Activated naive CD8-positive, alpha-beta T cell treated with anti-CD3 and anti-CD28 coated beads for 36 hours (primary cell): ENCODE results near the gene ATP11A. TPM values are rescaled to one million over a fixed set of nuclear protein-coding genes. Genes with fewer than 3 reads are reported as not detected.

ENCODE experiments used
- DNase-seq: peaks from one replicate; pipeline ENCODE4 v3.0.0; 2021
- H3K27ac Mint-ChIP-seq: one replicate; pipeline ENCODE4 v1.8.0; 2022; ENCODE audit warnings: mild to moderate bottlenecking, moderate library complexity, mixed read lengths
- H3K27me3 Mint-ChIP-seq: one replicate; pipeline ENCODE4 v1.8.0; 2022; ENCODE audit warnings: mild to moderate bottlenecking, mixed read lengths
- H3K36me3 Mint-ChIP-seq: one replicate; pipeline ENCODE4 v1.8.0; 2021; ENCODE audit warnings: mild to moderate bottlenecking, mixed read lengths
- H3K4me1 Mint-ChIP-seq: one replicate; pipeline ENCODE4 v1.8.0; 2021; ENCODE audit warnings: mixed read lengths
- H3K4me3 Mint-ChIP-seq: one replicate; pipeline ENCODE4 v1.8.0; 2022; ENCODE audit warnings: mild to moderate bottlenecking, moderate library complexity, mixed read lengths
- H3K9me3 Mint-ChIP-seq: one replicate; pipeline ENCODE4 v1.8.0; 2022; ENCODE audit warnings: mixed read lengths
- total RNA-seq, 2 experiments: library from RNA; stranded (reverse); gene quantifications; one replicate each; pipeline ENCODE4 v1.2.3, GENCODE V29; 2021

Gene ATP11A
- total RNA-seq, 2 experiments from 2014 or later: 27.6 to 32.5 TPM

DNA sequence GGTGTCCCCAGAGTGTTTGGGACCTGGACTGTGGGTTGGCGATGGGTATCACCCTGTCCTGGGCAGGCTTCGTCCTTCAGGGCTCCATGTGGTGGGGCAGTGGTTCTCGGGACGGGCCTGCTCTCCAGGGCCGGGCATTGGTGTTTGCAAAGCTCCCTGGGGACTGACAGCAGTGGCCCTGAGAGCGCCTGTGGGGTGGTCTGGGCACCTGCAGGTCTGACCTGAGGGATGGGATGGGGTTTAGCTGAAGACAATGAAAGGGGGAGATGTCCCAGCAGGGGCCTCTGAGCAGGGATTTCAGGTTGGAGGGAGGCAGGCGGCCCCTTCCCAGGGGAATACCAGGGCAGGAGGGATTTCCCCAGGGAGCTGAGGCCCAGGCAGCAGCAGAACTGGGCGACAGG, 210.9 kb downstream of the ATP11A start:
- H3K27me3 Mint-ChIP-seq: no peaks in the 10 kb centered on the region
- DNase-seq: no peak
- H3K9me3 Mint-ChIP-seq: peaks cover 5% of the 10 kb centered on the region
- no peaks in the 10 kb centered on the region for H3K4me1 Mint-ChIP-seq
- no peak overlapping the region for H3K27ac Mint-ChIP-seq
- H3K36me3 Mint-ChIP-seq: no peaks in the 10 kb centered on the region
- H3K4me3 Mint-ChIP-seq: no peak overlapping the region

DNA sequence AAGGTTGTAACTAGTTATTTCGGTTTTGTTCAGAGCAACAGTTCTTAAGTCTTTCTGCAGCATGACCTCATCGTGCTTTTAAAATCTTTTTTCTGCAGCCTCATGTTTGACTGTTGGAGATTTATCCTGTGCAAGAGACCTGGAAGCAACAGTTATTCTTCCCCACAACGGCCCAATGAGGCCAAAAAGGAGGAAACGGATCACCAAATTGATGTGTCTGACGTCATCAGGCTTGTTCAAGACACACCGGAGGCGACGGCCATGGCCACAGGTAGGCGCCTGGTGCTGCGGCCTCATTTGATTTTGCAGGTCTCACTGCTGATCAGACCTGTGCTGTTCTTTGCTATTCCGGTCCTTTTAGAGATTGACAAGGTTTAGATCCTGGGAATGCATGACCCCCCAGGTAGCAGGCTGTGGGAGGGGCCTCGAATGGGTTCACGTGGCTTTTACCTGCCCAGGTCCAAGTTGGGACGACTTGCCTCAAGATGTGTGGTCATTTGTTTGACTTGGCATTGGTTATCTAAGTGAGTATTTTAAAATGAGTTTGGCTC, 212.3 kb downstream of the ATP11A start:
- DNase-seq: no peak
- Mint-ChIP-seq H3K36me3 (no peaks in the 10 kb centered on the region), H3K4me1 (no peaks in the 10 kb centered on the region), H3K27me3 (no peaks in the 10 kb centered on the region), H3K4me3 (no peak overlapping the region), H3K9me3 (peaks cover 5% of the 10 kb centered on the region), H3K27ac (no peak overlapping the region)

DNA sequence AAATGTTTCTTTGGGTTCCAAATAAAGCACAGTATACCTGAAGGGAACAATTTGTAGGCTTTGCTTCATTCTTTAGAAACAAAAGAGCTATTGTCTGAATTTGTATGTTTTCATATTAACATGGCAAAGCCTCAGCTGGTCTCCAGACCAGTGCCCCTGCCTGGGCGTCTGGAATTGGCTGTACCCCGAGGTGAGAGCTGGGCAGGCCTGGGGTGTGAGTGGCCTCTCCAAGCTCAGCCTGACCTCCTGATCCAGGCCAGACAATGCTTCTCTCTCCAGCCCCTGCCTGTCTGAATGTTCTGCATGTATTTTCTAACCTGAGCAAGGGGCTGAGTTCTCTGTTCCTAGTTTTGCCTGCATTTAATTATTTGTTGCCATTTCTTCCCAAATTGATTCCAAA, 212.8 kb downstream of the ATP11A start:
- H3K4me3 Mint-ChIP-seq: no peak overlapping the region
- H3K9me3 Mint-ChIP-seq: peaks cover 5% of the 10 kb centered on the region
- H3K36me3 Mint-ChIP-seq: no peaks in the 10 kb centered on the region
- H3K27me3 Mint-ChIP-seq: no peaks in the 10 kb centered on the region
- no peak overlapping the region for H3K27ac Mint-ChIP-seq
- no peak for DNase-seq
- no peaks in the 10 kb centered on the region for H3K4me1 Mint-ChIP-seq

DNA sequence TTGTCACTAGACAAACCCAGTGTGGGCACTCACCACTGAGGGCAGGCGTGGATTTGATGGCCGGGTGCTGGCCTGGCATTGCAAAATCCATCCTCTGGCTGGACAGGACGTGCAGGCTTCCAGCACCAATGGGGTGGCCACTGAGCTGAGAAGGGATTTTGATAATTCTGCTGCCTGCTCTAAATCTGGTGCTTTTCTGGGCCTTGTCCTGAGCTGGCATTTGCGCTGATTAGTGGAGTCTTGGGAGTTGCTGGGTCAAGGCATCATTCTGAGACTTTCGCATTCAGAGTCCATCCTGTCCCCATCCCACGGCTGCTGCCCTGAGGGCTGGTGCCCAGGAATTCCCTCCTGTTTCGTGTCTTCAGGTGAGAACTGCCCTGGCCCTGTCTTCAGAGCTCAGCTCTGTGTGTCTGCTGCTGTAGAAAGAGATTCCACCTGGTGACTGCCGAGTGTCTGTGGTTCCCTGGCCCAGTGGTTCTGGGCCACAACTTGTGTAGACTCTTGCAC, 213.3 kb downstream of the ATP11A start:
- H3K36me3 Mint-ChIP-seq: no peaks in the 10 kb centered on the region
- H3K4me1 Mint-ChIP-seq: no peaks in the 10 kb centered on the region
- H3K9me3 Mint-ChIP-seq: peaks cover 5% of the 10 kb centered on the region
- no peaks in the 10 kb centered on the region for H3K27me3 Mint-ChIP-seq
- no peak overlapping the region for H3K4me3 Mint-ChIP-seq
- no peak for DNase-seq
- no peak overlapping the region for H3K27ac Mint-ChIP-seq

DNA sequence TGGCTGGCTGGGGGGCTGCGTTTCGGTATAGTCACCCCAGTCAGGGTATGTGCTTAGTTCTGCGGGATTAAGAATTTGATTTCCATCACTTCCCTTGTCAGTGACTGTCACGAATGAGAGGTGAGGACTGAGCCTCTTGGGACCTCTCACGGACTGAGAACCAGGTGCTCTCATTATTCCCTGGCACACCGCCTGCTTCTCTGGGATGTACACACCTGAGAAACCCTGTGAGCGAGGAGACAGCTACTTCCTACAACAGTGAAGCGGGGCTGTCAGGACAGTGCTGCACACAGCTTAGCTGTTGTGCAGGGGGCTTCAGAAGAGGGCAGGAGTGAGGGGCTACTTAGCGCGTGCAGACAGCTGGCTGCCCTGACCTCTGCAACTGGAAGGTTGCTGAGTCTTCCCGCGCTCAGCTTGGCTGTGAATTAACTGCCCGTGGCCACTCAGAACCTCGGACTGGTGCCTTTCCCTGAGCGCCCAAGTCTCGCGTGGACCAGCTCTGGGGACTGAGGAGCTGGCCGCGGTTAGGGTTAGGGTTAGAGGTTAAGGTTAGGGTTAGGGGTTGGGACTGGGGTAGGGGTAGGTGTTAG, 213.9 kb downstream of the ATP11A start:
- no peak for DNase-seq
- Mint-ChIP-seq H3K36me3 (no peaks in the 10 kb centered on the region), H3K27ac (no peak overlapping the region), H3K4me1 (no peaks in the 10 kb centered on the region), H3K4me3 (no peak overlapping the region), H3K27me3 (no peaks in the 10 kb centered on the region), H3K9me3 (peaks cover 5% of the 10 kb centered on the region)

DNA sequence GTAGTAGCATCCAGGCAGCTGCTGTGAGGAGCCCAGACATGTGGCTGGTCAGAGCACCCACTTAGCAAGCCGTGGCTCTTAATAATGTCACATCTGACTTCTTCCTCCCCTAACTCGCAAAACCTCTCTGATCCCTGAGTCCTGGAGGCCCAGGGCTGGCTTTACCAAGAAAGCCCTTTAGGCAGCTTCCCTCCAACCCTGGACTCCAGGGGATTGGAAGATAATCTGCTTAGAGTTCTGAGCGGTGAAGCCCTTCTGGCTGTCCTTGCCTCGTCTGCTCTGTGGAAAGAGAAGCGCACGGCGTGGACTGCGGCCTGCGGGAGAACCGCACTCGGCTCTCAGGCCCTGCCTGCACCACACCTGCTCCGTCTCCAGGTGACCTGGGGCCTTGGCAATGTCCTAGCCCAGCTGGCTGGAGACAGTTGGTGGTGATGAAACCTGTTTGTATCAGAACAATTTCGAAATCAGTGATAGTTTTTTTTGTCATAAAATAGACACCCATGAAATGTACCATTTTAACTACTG, 214.7 kb downstream of the ATP11A start:
- H3K27me3 Mint-ChIP-seq: no peaks in the 10 kb centered on the region
- H3K4me3 Mint-ChIP-seq: no peak overlapping the region
- H3K4me1 Mint-ChIP-seq: no peaks in the 10 kb centered on the region

DNA sequence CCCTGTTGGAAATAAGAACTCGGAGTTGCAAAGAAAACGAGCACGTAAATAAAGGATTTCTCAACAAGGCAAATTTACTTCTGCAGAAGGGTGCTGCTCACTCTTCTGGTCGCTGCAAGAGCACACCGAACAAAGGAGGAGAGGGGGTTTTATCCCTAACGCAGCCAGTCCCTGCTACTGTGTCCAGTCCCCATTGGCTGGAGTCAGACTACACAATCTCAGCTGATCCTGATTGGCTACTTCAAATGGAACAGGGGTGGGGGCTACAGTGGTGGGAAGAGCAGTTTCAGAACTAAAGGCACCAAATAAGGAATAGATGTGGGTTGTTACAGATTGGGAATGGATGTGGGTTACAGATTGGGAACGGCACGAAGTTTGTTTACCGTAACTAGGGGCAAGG, 215.2 kb downstream of the ATP11A start:
- Mint-ChIP-seq H3K36me3 (no peaks in the 10 kb centered on the region), H3K9me3 (peaks cover 5% of the 10 kb centered on the region), H3K4me3 (no peak overlapping the region), H3K27ac (no peak overlapping the region), H3K27me3 (no peaks in the 10 kb centered on the region), H3K4me1 (no peaks in the 10 kb centered on the region)
- no peak for DNase-seq

More for the DNA sequence above, 214.7 kb downstream of the ATP11A start:
- DNase-seq: no peak
- Mint-ChIP-seq H3K9me3 (peaks cover 5% of the 10 kb centered on the region), H3K27ac (no peak overlapping the region), H3K36me3 (no peaks in the 10 kb centered on the region)

DNA sequence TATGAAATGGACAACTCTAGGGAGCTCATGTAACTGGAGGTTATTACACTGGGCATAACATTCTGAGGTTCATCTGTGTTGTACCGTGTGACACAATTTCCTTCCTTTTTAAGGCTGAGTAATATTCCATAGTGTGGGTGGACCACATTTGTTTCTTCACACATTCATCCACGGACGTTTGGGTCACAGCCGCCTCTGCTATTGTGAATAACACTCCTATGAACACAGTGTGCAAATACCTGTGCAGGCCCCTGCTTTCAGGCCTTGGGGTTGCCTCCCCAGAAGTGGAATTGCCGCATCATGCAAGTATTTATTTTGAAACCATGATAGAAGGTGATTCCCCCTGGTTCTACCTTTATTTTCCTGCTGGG, 215.8 kb downstream of the ATP11A start:
- H3K4me3 Mint-ChIP-seq: no peak overlapping the region
- no peak for DNase-seq
- no peaks in the 10 kb centered on the region for H3K27me3 Mint-ChIP-seq
- H3K27ac Mint-ChIP-seq: no peak overlapping the region
- no peaks in the 10 kb centered on the region for H3K4me1 Mint-ChIP-seq
- H3K9me3 Mint-ChIP-seq: peaks cover 5% of the 10 kb centered on the region
- H3K36me3 Mint-ChIP-seq: no peaks in the 10 kb centered on the region

DNA sequence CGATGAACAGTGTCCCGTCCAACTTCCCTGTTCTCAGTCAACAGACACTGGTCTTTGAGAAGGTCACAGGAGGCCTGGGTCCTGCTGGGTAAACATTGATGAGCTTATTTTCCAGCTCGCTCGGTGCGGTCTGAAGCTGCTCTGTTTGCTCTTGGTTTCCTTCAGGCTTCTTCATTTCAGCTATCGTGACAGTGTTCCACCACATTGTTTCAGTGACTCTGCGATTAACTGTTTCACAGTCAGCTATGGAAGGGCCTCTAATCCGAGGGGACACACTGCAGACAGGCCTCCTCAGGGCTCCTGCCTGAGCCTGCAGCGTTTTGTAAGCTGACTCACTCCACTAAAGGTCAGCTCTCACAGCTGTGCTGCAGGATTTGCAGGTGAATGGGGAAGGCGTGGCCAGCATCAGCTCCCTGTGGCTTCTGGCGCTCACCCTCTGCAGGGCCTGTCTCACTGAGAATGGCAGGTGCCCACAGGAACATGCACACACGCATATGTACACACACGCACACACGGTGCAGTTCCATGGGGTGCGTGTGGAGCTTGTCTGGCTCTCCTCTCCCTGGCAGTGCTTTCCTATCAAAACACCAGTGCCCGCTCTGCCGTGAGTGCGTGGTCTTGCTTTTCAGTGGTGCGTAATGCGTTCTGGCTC, 216.3 kb downstream of the ATP11A start:
- DNase-seq: no peak
- Mint-ChIP-seq H3K36me3 (no peaks in the 10 kb centered on the region), H3K4me3 (no peak overlapping the region), H3K27me3 (no peaks in the 10 kb centered on the region), H3K4me1 (no peaks in the 10 kb centered on the region), H3K27ac (no peak overlapping the region), H3K9me3 (peaks cover 5% of the 10 kb centered on the region)

DNA sequence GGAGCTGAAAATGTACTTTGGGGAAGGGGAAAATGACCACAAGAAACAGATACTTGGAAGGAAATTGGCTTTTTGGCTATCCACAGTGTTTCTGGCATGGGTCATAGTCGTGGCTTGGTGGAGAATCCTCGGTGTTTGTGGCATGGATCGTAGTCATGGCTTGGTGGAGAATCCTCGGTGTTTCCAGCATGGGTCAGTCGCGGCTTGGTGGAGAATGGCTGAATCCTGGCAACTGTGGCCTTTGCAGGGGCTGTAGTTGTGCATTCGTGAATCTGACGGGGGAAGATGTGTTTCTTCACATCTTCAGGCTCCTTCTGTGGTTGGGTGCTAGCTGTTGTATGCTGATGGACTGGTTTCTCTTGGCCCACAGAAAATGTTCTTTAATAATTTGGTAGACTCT, 217.4 kb downstream of the ATP11A start:
- H3K9me3 Mint-ChIP-seq: peaks cover 5% of the 10 kb centered on the region
- H3K4me3 Mint-ChIP-seq: no peak overlapping the region
- no peaks in the 10 kb centered on the region for H3K4me1 Mint-ChIP-seq
- H3K27me3 Mint-ChIP-seq: no peaks in the 10 kb centered on the region
- no peak for DNase-seq
- no peaks in the 10 kb centered on the region for H3K36me3 Mint-ChIP-seq
- no peak overlapping the region for H3K27ac Mint-ChIP-seq

DNA sequence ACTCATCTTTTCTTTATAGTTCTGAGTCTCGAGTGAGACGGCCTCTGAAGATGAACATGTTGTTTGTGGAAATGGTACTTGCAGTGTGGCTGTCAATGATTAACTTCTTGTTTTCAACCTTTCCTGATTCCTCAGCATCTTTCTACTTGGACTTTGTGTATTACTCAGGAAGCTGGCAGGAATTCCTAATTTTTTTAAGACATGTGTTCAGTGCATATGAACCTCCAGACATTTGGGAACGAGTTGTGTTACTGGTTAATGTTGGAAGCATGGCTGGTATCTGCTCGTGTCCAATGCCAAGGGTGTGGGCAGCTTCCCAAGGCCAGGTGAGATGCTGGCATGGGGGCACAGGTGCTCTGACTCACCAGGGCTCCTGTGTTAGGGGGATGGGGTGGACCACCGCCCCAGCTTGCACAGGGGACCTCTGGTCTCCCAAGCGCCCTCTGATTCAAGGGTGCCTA, 218.1 kb downstream of the ATP11A start:
- Mint-ChIP-seq H3K4me1 (no peaks in the 10 kb centered on the region), H3K36me3 (no peaks in the 10 kb centered on the region)
- DNase-seq: no peak

DNA sequence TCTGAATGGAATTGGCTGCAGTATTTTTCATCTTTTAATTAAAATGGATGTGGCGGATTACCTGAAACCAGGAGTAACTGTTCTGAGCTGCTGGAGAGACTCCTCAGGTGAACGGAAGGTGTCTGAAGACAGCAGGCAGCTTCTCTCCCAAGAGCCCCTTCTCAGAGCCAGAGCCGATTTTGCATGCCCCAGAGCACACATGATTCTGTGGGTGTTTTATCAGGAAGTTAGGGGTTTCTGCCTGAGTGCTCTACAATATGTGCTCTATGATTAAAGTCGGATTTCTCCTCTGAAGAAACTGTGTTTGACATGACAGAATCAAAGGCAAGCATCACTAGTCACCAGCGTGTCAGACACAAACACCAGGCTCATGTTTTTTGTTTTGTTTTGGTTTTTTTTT, 218.5 kb downstream of the ATP11A start:
- DNase-seq: no peak
- no peak overlapping the region for H3K27ac Mint-ChIP-seq
- H3K4me1 Mint-ChIP-seq: no peaks in the 10 kb centered on the region
- H3K4me3 Mint-ChIP-seq: no peak overlapping the region
- H3K36me3 Mint-ChIP-seq: no peaks in the 10 kb centered on the region
- no peaks in the 10 kb centered on the region for H3K27me3 Mint-ChIP-seq
- peaks cover 5% of the 10 kb centered on the region for H3K9me3 Mint-ChIP-seq

More for the DNA sequence above, 218.1 kb downstream of the ATP11A start:
- peaks cover 5% of the 10 kb centered on the region for H3K9me3 Mint-ChIP-seq
- H3K4me3 Mint-ChIP-seq: no peak overlapping the region
- H3K27me3 Mint-ChIP-seq: no peaks in the 10 kb centered on the region
- H3K27ac Mint-ChIP-seq: no peak overlapping the region

DNA sequence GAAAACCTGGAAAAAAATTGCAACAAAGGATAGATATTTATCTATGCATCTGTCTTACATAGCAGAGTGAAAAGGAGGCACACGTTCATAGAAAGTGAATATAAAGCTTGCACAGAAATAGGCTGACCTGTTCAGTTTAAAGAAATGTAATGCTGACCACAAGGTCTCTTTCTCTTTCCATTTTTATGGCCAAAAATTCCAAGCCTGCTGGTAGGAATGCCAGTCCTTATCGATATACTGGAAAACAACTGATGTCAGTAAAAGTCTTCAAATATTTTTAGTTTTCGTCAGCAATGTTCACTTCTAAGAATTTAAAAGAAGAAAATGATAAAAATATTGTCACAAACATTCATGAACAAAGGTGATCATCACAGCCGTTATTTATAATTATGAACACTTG, 220.2 kb downstream of the ATP11A start:
- peaks cover 3% of the 10 kb centered on the region for H3K9me3 Mint-ChIP-seq
- no peaks in the 10 kb centered on the region for H3K36me3 Mint-ChIP-seq
- H3K4me3 Mint-ChIP-seq: no peak overlapping the region
- no peak for DNase-seq
- H3K4me1 Mint-ChIP-seq: no peaks in the 10 kb centered on the region
- no peak overlapping the region for H3K27ac Mint-ChIP-seq
- no peaks in the 10 kb centered on the region for H3K27me3 Mint-ChIP-seq

DNA sequence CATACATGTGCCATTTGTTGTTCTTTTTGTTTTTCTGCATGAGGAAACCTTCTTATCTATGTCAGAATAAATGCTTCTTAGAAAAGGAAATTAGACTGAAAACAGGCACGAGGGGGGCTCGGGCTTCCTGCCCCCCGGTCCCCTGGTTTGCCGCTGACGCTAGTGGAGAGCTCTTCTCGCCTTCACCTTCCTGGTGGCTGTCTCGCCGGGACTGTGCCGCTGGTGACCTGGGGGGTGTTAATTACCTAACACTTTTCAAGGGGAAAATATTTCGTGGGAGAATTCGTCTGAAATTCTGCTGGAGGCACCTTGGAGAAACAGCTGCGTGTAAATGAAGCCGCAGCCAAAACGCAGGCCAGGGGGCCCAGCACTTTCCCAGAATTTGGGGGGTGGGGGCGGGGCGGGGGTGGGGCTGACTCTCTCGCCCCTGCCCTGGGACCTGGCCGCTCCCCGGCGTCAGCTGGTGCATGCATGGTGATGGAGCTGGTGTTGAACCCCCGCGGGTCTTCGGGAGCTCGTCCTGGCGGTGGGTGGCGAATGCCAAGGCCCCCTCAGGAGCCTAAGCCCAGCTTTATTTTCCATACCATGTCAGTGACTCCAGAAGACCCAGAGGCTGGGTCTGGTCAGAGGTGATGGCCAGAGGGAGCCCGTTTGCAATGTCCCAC, 220.9 kb downstream of the ATP11A start:
- DNase-seq: no peak
- H3K27ac Mint-ChIP-seq: no peak overlapping the region
- no peaks in the 10 kb centered on the region for H3K4me1 Mint-ChIP-seq
- no peak overlapping the region for H3K4me3 Mint-ChIP-seq
- no peaks in the 10 kb centered on the region for H3K27me3 Mint-ChIP-seq
- H3K9me3 Mint-ChIP-seq: no peaks in the 10 kb centered on the region
- no peaks in the 10 kb centered on the region for H3K36me3 Mint-ChIP-seq

DNA sequence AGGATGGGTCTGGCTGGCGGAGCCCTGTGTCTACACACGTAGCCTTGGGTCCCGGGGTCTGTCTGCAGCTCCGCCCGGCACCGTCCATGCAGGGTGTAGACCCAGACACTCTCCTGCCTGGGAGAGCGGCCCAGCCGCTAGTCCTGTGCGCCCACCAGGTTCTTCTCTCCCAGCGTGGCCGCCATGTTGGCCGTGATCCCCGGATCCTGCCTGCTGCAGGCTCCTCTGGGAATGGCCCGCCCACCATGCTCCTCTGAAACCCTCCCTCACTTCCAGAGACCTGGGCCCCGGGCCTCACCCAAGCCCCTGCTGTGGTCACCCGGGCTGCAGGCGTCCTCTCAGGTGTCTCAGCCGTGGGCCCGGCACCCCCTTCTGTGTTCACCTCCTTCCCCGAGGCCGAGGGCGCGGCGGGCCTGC, 221.5 kb downstream of the ATP11A start:
- Mint-ChIP-seq H3K4me1 (no peaks in the 10 kb centered on the region), H3K27me3 (peaks cover 1% of the 10 kb centered on the region), H3K9me3 (no peaks in the 10 kb centered on the region), H3K27ac (no peak overlapping the region), H3K4me3 (no peak overlapping the region), H3K36me3 (no peaks in the 10 kb centered on the region)
- no peak for DNase-seq
